ENCODE results near the gene UHRF2. TPM values are rescaled to one million over a fixed set of nuclear protein-coding genes. Genes with fewer than 3 reads are reported as not detected.

Gene UHRF2, protein sequence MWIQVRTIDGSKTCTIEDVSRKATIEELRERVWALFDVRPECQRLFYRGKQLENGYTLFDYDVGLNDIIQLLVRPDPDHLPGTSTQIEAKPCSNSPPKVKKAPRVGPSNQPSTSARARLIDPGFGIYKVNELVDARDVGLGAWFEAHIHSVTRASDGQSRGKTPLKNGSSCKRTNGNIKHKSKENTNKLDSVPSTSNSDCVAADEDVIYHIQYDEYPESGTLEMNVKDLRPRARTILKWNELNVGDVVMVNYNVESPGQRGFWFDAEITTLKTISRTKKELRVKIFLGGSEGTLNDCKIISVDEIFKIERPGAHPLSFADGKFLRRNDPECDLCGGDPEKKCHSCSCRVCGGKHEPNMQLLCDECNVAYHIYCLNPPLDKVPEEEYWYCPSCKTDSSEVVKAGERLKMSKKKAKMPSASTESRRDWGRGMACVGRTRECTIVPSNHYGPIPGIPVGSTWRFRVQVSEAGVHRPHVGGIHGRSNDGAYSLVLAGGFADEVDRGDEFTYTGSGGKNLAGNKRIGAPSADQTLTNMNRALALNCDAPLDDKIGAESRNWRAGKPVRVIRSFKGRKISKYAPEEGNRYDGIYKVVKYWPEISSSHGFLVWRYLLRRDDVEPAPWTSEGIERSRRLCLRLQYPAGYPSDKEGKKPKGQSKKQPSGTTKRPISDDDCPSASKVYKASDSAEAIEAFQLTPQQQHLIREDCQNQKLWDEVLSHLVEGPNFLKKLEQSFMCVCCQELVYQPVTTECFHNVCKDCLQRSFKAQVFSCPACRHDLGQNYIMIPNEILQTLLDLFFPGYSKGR
- total RNA-seq (2022; extraction: Qiagen RNA extraction) = 23.2 to 31.8 TPM (median 28.3 TPM) in 5 replicates

DNA sequence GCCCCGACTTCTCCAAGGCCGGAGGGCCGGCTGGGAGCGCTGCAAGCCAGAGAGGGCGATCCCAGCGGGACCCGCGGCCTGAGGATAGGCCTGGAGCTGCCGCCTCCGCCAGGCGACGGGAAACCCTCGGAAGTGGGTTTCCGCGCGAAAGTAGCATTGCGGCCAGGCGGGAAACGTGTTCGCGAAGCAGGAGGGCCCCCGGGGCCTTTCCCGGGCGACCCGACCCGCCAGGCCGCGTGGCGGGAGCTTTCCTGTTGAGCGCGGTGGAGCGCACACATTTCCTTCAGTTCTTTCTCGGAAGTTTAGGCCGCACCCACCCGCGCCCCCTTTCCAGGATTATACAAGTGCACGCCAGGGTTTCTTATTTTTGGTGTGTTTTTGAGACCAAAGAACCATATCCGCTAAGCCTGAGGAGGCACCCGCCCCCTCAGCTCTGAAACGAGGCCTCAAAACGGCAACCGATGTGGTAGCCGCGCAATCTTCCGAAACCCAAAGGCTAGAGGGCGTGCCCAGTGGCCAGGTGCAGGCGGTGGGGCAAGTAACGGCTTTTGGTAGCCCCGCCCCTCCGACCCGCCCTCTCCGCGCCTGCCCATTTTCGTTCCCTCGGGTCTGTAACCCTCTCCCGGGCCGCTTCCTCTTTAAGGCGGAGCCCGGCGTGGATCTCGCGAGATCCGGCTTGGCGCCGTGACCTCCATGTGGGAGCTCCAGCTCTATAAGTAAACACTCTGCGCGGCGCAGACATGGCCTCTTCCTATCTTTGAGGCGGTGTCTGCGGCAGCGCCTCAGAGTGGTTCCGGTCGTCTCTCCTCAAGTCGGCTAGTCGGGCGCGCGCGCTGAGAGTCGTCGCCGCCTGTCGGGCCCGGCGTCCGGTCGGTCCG is at the start of gene UHRF2:
Gene UHRF2 (plus strand): TSS at position 713 of the 878 bp plus-strand sequence. CDS start 292 bp downstream, outside the sequence.

Other genes with a start within 250 kb of the UHRF2 start
- gene IL33, start 197.4 kb upstream of the UHRF2 start, total RNA-seq (2022; extraction: Qiagen RNA extraction) = 0.23 to 0.63 TPM (median 0.33 TPM) in 5 replicates
- not detected in 5 replicates for gene TPD52L3, start 84.8 kb upstream of the UHRF2 start, total RNA-seq (2022; extraction: Qiagen RNA extraction)
- 12.0 to 14.0 TPM (median 12.4 TPM) in 5 replicates for gene GLDC, start 232.5 kb downstream of the UHRF2 start, total RNA-seq (2022; extraction: Qiagen RNA extraction)

Measured in A549 treated with Mapracorat at 1 μM for 4 hours (cell line).